ENCODE results near the gene HAPSTR1. TPM values are rescaled to one million over a fixed set of nuclear protein-coding genes. Genes with fewer than 3 reads are reported as not detected.
"Not testable (repeated sequence)": the region's sequence is repeated elsewhere in the genome, so short reads cannot be mapped to it uniquely, and the experiment has no call there.

The HAPSTR1 gene
- total RNA-seq, 1 experiment from 2014 or later: 41.4 TPM

DNA sequence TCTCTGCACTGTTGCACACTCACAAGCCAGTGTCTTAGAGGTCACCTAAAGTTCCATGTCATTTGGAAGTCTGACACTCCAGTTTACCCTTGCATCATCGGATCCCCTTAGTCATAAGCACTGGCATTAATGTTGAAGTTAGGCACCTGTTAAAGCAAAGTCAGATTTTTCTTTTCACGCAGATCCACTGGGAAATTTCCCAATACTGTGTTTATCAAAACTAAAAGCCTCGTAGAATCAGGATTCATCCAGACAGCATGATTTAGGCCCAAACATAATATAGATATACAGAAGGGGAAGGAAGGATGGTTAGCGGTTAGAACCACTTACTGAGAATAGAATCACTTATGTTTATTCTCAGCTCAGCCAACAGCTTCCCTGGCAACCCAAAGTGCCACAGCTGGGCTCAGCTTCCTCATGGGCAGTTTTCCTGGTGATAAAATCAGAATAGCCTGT, 30.1 kb upstream of the HAPSTR1 start:
- Histone ChIP-seq H3K27me3 (no peaks in the 10 kb centered on the region), H3K36me3 (no peaks in the 10 kb centered on the region)
- DNase-seq: peak; percentile 76

GRCh38 chr16:9062301-9062700, 29.1 kb upstream of the HAPSTR1 start:
- no peak overlapping the region for H3K4me3 ChIP-seq
- peaks cover 2% of the 10 kb centered on the region; the same call in 1 of the 2 replicates for H3K9me3 ChIP-seq
- no peak for DNase-seq
- no peaks in the 10 kb centered on the region for H3K27me3 ChIP-seq
- H3K36me3 ChIP-seq: no peaks in the 10 kb centered on the region

More for the DNA sequence above, 30.1 kb upstream of the HAPSTR1 start:
- H3K4me3 ChIP-seq: no peak overlapping the region
- H3K9me3 ChIP-seq: no peaks in the 10 kb centered on the region

DNA sequence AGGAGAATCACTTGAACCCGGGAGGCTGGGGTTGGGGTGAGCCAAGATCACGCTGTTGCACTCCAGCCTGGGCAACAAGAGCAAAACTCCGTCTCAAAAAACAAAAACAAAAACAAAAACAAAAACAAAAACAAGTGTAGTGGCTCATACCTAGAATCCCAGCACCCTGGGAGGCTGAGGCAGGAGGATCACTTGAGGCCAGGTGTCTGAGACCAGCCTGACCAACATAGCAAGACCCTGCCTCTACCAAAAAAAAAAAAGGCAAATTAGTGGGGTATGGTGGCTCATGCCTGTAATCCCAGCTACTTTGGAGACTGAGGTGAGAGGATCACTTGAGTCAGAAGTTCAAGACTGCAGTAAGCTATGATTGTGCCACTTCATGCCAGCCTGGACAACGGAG, 26.4 kb upstream of the HAPSTR1 start:
- no peak for DNase-seq
- Histone ChIP-seq H3K36me3 (no peaks in the 10 kb centered on the region), H3K27me3 (no peaks in the 10 kb centered on the region), H3K9me3 (peaks cover 13% of the 10 kb centered on the region), H3K4me3 (no peak overlapping the region)

- Histone ChIP-seq H3K9me3 (peaks cover 15% of the 10 kb centered on the region), H3K4me3 (no peak overlapping the region), H3K36me3 (no peaks in the 10 kb centered on the region), H3K27me3 (no peaks in the 10 kb centered on the region)
- no peak for DNase-seq
Measured at GRCh38 chr16:9068886-9069285, 22.6 kb upstream of the HAPSTR1 start.

DNA sequence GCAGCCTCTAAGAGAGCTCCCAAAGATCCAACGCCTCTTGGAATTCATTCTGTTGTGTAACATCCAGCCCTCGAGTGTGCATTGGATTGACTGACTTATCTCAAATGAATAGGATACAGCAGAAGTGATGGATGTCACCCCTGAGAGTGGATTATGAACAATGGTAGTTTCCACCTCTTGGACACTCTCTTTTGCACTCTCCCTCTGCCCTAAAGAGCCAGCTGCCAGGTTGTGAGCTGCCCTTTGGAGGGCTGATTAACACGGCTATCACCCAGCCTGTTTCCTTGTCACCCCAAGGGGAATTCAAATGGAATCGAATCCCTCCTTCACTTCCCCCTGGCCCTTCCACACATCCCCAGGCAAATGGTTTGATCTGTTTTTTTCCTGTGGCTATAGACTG, 21.2 kb upstream of the HAPSTR1 start:
- Histone ChIP-seq H3K9me3 (peaks cover 15% of the 10 kb centered on the region), H3K4me3 (no peak overlapping the region), H3K36me3 (no peaks in the 10 kb centered on the region), H3K27me3 (no peaks in the 10 kb centered on the region)
- DNase-seq: no peak

DNA sequence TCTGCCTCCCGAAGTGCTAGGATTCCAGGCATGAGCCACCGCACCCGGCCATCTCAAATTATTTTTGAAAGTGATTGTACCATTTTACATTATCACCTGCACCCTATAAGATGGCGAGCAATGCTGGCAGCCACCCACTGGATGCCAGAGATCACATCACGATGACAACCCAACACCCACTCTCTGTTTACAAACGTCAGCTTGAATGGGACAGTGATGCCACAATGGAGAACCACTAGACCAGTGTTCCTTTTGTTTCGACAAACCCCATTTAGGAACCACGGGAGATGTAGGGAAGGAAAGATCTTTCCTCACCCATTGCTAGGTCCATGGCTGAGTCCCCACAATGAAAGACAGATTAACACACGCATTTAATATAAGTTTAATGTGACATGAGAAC, 20.1 kb upstream of the HAPSTR1 start:
- H3K27me3 ChIP-seq: no peaks in the 10 kb centered on the region
- no peak overlapping the region for H3K4me3 ChIP-seq
- H3K36me3 ChIP-seq: no peaks in the 10 kb centered on the region
- peaks cover 15% of the 10 kb centered on the region for H3K9me3 ChIP-seq
- DNase-seq: no peak

DNA sequence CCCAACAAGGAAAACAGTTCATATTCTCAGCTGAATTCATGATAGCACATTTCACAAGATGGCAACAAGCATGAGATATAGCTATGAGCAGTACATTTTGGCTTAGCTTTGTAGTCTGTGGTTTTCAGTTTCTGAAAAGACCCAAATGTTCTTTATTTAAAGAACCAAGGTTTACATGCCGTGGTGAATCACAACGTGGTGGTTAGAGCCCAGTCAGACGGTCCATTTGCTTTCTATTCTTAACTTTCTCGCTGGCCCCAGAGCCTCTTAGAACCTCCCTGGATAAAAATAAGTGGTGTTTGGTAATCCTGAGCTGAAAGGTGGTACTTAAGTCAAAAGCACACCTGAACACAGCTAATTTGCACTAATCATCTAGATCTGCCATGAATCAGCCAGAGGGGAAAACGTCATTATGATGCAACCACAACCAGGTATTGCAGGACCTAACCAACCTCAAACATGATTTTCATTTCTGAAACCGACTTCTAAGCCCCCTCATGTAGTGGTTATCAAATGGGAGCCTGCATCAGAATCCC, 18.6 kb upstream of the HAPSTR1 start:
- DNase-seq: peak; percentile 51
- no peaks in the 10 kb centered on the region for H3K36me3 ChIP-seq
- no peak overlapping the region for H3K4me3 ChIP-seq
- H3K27me3 ChIP-seq: no peaks in the 10 kb centered on the region
- peaks cover 13% of the 10 kb centered on the region for H3K9me3 ChIP-seq

DNA sequence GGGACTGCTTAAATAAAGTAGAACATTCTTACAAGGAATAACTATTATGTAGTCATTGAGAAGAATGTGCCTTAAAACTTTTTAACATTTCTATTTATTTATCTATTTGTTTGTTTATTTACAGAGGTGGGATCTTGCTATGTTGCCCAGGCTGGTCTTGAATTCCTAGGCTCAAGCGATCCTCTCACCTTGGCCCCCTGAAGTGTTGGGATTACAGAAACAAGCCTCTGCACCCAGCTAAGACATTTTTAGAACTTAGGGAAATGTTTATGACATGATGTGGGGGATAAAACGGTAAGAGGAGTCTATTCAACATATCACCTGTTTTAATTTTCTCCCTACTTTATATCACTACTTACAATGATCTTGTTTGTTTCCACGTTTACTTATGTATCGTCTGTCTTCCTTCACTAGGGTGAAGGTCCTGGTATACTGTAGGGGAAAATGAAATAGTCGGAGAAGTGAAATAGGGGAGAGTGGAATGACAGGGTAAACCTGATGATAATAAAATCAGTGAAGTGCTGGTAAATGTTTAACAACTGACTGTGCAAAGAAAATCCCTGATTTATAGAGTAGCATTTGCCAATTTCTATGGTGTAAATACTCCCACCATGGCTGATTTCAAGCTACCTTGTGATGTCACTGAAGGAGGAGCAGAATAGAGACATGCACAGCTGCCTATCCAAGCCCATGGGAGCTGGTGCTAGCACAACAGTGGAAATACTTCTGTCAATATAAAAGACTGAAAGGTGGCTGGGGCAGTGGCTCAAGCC, 16.0 kb upstream of the HAPSTR1 start:
- Histone ChIP-seq H3K9me3 (peaks cover 2% of the 10 kb centered on the region; the same call in 1 of the 2 replicates), H3K4me3 (no peak overlapping the region), H3K36me3 (no peaks in the 10 kb centered on the region), H3K27me3 (no peaks in the 10 kb centered on the region)
- DNase-seq: no peak

DNA sequence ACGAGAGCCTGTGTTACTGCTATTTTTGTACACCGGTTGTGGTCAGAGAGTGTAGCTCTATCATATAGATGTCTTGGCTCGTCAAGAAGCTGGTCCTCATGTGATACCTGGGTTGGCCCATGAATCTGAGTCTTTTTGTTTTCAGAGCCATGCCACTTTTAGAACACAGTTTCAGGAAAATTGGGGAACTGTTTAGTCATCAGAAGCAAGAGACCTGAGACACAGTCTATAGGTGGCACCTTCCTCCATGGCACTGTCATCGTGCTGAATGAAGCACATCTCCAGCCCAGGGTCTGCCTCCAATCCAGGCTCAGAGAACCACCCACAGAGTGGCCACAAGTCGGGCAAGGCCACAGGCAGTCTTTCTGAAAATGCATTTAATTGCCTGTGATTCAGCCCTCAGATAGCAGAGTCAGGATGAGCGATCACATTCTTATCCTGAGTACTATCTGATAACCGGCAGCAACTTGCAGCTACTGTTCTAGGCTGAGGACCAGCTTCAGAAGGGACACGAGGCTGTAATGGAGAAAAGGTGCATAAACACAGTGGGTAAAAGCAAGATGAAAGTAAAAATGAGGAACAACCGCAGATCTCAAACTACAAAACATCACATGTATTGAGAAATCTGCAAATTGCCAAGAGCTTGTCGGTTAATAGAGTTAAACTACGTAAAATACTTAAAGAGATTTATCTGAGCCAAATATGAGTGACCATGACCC, 14.2 kb upstream of the HAPSTR1 start:
- Histone ChIP-seq H3K9me3 (peaks cover 2% of the 10 kb centered on the region; the same call in 1 of the 2 replicates), H3K27me3 (no peaks in the 10 kb centered on the region), H3K36me3 (no peaks in the 10 kb centered on the region), H3K4me3 (no peak overlapping the region)
- peak; percentile 68 for DNase-seq

DNA sequence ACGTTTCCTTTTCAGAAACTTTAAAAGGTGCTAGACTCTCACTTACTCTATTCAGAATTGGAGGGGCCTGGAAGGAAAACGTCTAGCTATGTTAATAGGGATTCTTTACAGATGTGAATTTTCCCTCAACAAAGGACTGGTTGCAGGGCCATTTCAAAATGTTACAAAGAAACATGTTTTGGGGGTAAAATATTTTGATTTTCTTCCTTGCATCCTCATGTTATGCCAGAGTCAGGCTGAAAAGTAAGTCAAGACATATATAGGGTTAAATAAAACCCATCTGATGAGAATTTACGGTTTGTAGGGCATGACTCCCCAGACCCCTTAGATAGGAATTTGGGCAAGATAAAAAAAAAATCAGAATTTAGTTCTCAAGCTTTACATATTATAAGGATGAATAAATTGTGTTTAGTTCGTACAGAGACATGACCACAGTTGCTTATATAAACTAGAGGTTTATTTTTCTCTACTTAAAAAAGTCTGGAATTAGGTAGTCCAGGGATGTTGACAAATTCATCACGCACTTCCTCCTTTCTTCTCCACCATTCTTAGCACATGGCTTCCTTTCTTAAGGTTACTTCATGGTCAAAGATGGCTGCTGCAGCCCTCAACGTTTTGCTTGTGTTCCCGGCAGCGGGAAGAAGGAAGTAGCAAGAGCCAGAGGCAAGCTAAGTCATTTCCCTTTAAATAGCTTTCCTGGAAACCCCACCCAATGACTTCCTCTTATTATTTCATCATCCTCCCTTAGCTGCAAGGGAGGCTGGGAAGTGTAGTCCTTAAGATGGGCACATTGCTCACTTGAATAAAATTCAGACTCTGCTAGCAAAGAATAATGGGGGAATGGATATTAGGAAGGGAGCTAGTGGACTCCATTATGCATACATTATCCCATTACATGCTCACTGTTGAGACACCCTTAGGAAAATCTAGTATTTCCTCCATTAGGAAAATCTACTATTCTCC, 12.7 kb upstream of the HAPSTR1 start:
- H3K4me3 ChIP-seq, H3K27me3 ChIP-seq, H3K9me3 ChIP-seq, H3K36me3 ChIP-seq: not testable (repeated sequence)
- peak; percentile 57 for DNase-seq

DNA sequence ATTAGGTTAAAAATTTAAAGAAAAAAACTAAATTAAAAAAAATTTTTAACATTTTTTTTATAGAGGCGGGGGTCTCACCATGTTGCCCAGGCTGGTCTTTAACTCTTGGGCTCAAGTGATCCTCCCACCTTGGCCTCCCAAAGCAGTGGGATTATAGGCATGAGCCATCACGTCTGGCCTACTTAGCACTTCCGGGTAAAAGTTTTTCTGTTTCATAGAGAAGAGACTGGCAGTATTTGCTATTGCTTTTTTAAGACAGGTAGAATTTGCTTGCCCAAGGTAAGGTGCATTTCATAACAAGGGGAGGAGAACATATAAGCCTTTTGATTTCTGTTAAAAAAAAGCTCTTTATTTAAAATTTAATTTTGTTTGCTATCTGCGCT, 12.0 kb upstream of the HAPSTR1 start:
- Histone ChIP-seq H3K4me3 (no peak overlapping the region), H3K9me3 (peaks cover 2% of the 10 kb centered on the region; the same call in 1 of the 2 replicates), H3K27me3 (no peaks in the 10 kb centered on the region), H3K36me3 (no peaks in the 10 kb centered on the region)
- no peak for DNase-seq

GRCh38 chr16:9081158-9081557, 10.3 kb upstream of the HAPSTR1 start:
- H3K4me3 ChIP-seq: no peak overlapping the region
- peaks cover 2% of the 10 kb centered on the region; the same call in 1 of the 2 replicates for H3K9me3 ChIP-seq
- H3K27me3 ChIP-seq: no peaks in the 10 kb centered on the region
- H3K36me3 ChIP-seq: no peaks in the 10 kb centered on the region
- no peak for DNase-seq

DNA sequence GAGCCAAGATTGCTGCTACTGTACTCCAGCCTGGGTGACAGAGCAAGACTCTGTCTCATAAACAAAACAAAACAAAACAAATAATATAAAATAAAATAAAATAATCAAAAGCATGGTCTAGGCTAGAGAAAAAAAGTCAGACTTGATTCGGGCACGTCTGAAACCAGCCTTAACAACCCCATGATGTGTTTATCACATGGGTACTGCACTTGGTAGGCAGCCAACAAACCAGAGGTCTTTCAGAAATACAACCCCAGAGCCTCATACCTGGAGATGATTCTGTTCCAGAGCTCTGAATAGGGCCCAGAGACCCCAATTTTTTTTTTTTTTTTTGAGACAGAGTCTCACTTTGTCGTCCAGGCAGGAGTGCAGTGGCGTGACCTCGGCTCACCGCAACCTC, 9.6 kb upstream of the HAPSTR1 start:
- DNase-seq: no peak
- no peaks in the 10 kb centered on the region for H3K36me3 ChIP-seq
- no peaks in the 10 kb centered on the region for H3K27me3 ChIP-seq
- no peak overlapping the region for H3K4me3 ChIP-seq
- H3K9me3 ChIP-seq: peaks cover 2% of the 10 kb centered on the region; the same call in 1 of the 2 replicates

GRCh38 chr16:9082422-9082821, 9.0 kb upstream of the HAPSTR1 start:
- Histone ChIP-seq H3K9me3 (peaks cover 2% of the 10 kb centered on the region; the same call in 1 of the 2 replicates), H3K36me3 (no peaks in the 10 kb centered on the region), H3K4me3 (no peak overlapping the region)

GRCh38 chr16:9087733-9088132, 3.7 kb upstream of the HAPSTR1 start:
- not testable (repeated sequence) for H3K9me3 ChIP-seq, H3K36me3 ChIP-seq, H3K27me3 ChIP-seq, H3K4me3 ChIP-seq, DNase-seq

More at GRCh38 chr16:9082422-9082821, 9.0 kb upstream of the HAPSTR1 start:
- no peaks in the 10 kb centered on the region for H3K27me3 ChIP-seq
- no peak for DNase-seq

DNA sequence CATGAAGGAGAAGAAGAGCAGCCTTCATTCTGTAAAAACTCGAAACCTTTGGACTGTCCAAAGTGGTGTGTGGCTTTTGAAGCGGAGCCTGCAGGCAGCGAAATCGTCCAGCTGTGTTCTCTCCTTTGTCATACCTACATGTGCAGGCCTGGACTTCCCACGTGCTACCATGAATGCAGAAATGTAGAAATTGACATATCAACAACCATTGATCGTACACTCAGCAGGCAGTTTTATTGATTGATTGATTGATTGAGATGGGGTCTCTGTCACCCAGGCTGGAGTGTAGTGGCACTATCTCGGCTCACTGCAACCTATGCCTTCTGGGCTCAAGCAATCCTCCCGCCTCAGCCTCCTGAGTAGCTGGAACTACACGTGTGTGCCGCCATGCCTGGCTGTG, 2.6 kb upstream of the HAPSTR1 start:
- H3K36me3 ChIP-seq: peaks cover 14% of the 10 kb centered on the region
- no peaks in the 10 kb centered on the region for H3K27me3 ChIP-seq
- H3K9me3 ChIP-seq: no peaks in the 10 kb centered on the region
- no peak for DNase-seq
- no peak overlapping the region for H3K4me3 ChIP-seq
